H1 (cell line): ENCODE measurements around the gene RNF187. TPM values are rescaled to one million over a fixed set of nuclear protein-coding genes. Genes with fewer than 3 reads are reported as not detected.
A peak's percentile ranks its signal among the peaks of the same experiment; 100 is the strongest.

Source experiments
- CTCF ChIA-PET: fragments of 300-600 bp; sonication (Branson Sonifier 250); formaldehyde crosslinking; loops from one replicate; lab custom pipeline; 2021; ENCODE audit not compliant: partially characterized antibody; lab: Charles Lee
- POLR2A ChIA-PET: fragments of 300-600 bp; sonication (Branson Sonifier 250); formaldehyde crosslinking; loops from one replicate; lab custom pipeline; 2021; ENCODE audit warnings: inconsistent platforms; ENCODE audit not compliant: partially characterized antibody; lab: Charles Lee
- DNase-seq, 2 experiments: peaks; one replicate each; pipeline versions ENCODE4 v3.0.0 to v3.0.0-alpha.2; 2010 to 2022; ENCODE audit warnings: low spot score in 2 of 2, low read depth in 1 of 2, mixed read lengths in 1 of 2
- FAIRE-seq: peaks from 2 replicates; lab custom pipeline; 2011; peaks lifted over from hg19 to GRCh38; lab: Jason Lieb, UNC
- H2AFZ ChIP-seq: 2 replicates; pipeline ENCODE4 v1.8.1; 2012; ENCODE audit warnings: low read length, inconsistent platforms
- H2AK5ac ChIP-seq: 2 replicates; pipeline ENCODE4 v1.6.1; 2013; ENCODE audit warnings: low read depth, low read length
- H2BK120ac ChIP-seq: replicated peaks from 2 replicates; pipeline ENCODE3; 2013; ENCODE audit warnings: low read depth, low read length, inconsistent platforms
- H2BK12ac ChIP-seq: 2 replicates; pipeline ENCODE4 v1.6.1; 2013; ENCODE audit warnings: low read depth, low read length
- H2BK15ac ChIP-seq: 2 replicates; pipeline ENCODE4 v1.6.1; 2013; ENCODE audit warnings: low read length
- H2BK20ac ChIP-seq: 2 replicates; pipeline ENCODE4 v1.6.1; 2013; ENCODE audit warnings: low read length
- H2BK5ac ChIP-seq: 2 replicates; pipeline ENCODE4 v1.6.1; 2013; ENCODE audit warnings: low read depth, low read length
- H3K14ac ChIP-seq: 2 replicates; pipeline ENCODE4 v1.6.1; 2013; ENCODE audit warnings: inconsistent platforms; ENCODE audit not compliant: insufficient read length
- H3K18ac ChIP-seq: 2 replicates; pipeline ENCODE4 v1.6.1; 2013; ENCODE audit warnings: low read length; ENCODE audit errors: extremely low read depth
- H3K23ac ChIP-seq: 2 replicates; pipeline ENCODE4 v1.6.1; 2013; ENCODE audit warnings: inconsistent platforms; ENCODE audit not compliant: insufficient read length
- H3K23me2 ChIP-seq: 2 replicates; pipeline ENCODE4 v1.6.1; 2013; ENCODE audit warnings: low read depth, low read length
- H3K27ac ChIP-seq: 2 replicates; pipeline ENCODE4 v1.6.1; 2011; ENCODE audit warnings: low read depth, low read length, inconsistent platforms
- H3K27me3 ChIP-seq, 4 experiments: replicated peaks in 1 of 4; 1 replicate in 1 of 4; 2 replicates in 3 of 4; pipeline versions ENCODE4 v1.6.1 to v1.8.1; 2011 to 2013; ENCODE audit warnings: low read length in 3 of 4, mild to moderate bottlenecking in 3 of 4, inconsistent platforms in 2 of 4, mixed read lengths in 2 of 4, moderate library complexity in 1 of 4; ENCODE audit not compliant: control insufficient read depth in 3 of 4, insufficient read depth in 3 of 4; ENCODE audit errors: extremely low read depth in 1 of 4
- H3K36me3 ChIP-seq, 4 experiments: 2 replicates each; pipeline versions ENCODE4 v1.6.1 to v1.8.1; 2011 to 2013; ENCODE audit warnings: mild to moderate bottlenecking in 4 of 4, low read length in 3 of 4, moderate library complexity in 2 of 4, control low read depth in 1 of 4, inconsistent platforms in 1 of 4; ENCODE audit not compliant: insufficient read depth in 4 of 4, control insufficient read depth in 2 of 4
- H3K4ac ChIP-seq: replicated peaks from 2 replicates; pipeline ENCODE3; 2013; ENCODE audit warnings: low read length, low read depth, mixed read lengths, inconsistent platforms; ENCODE audit not compliant: insufficient read length
- H3K4me1 ChIP-seq, 4 experiments: replicated peaks in 1 of 4; 1 replicate in 1 of 4; 2 replicates in 3 of 4; pipeline versions ENCODE4 v1.6.1 to v1.8.1; 2011 to 2013; ENCODE audit warnings: low read length in 3 of 4, inconsistent platforms in 2 of 4, mixed read lengths in 1 of 4; ENCODE audit not compliant: insufficient read depth in 4 of 4, control insufficient read depth in 3 of 4
- H3K4me2 ChIP-seq, 2 experiments: 2 replicates each; pipeline versions ENCODE4 v1.6.1 to v1.8.1; 2011 to 2013; ENCODE audit warnings: low read depth in 2 of 2, low read length in 2 of 2, control low read depth in 1 of 2, inconsistent platforms in 1 of 2, mild to moderate bottlenecking in 1 of 2; ENCODE audit not compliant: insufficient read depth in 1 of 2
- H3K4me3 ChIP-seq, 4 experiments: fragments of 200-600, 300-600 bp in 1 of 4; sonication (generic), shearing (Covaris generic), sonication (Bioruptor Twin) in 1 of 4; 2 replicates each; pipeline versions ENCODE4 v1.5.1 to v1.8.1; 2011 to 2016; ENCODE audit warnings: low read length in 4 of 4, low read depth in 3 of 4, control low read depth in 2 of 4, inconsistent platforms in 2 of 4, mild to moderate bottlenecking in 2 of 4, mixed read lengths in 1 of 4, moderate library complexity in 1 of 4; ENCODE audit not compliant: insufficient read depth in 2 of 4; ENCODE audit errors: extremely low read depth in 1 of 4
- H3K56ac ChIP-seq: replicated peaks from 2 replicates; pipeline ENCODE3; 2013; ENCODE audit warnings: low read depth, mild to moderate bottlenecking, mixed read lengths, low read length, inconsistent platforms; ENCODE audit not compliant: insufficient read length
- H3K79me1 ChIP-seq: 2 replicates; pipeline ENCODE4 v1.6.1; 2013; ENCODE audit warnings: low read depth, low read length, control low read depth
- H3K79me2 ChIP-seq, 2 experiments: 2 replicates each; pipeline versions ENCODE4 v1.6.1 to v1.8.1; 2012 to 2013; ENCODE audit warnings: low read length in 2 of 2, mild to moderate bottlenecking in 2 of 2, inconsistent platforms in 1 of 2; ENCODE audit not compliant: insufficient read depth in 2 of 2, control insufficient read depth in 1 of 2
- H3K9ac ChIP-seq, 4 experiments: replicated peaks in 1 of 4; 1 replicate in 1 of 4; 2 replicates in 3 of 4; pipeline versions ENCODE4 v1.6.1 to v1.8.1; 2011 to 2013; ENCODE audit warnings: low read depth in 3 of 4, low read length in 3 of 4, control low read depth in 2 of 4, mild to moderate bottlenecking in 2 of 4, moderate library complexity in 2 of 4, inconsistent platforms in 1 of 4; ENCODE audit errors: extremely low read depth in 1 of 4
- H3K9me3 ChIP-seq, 2 experiments: 2 replicates each; pipeline versions ENCODE4 v1.6.1 to v1.8.1; 2012 to 2013; ENCODE audit warnings: mild to moderate bottlenecking in 2 of 2, moderate library complexity in 2 of 2, control low read depth in 1 of 2, inconsistent platforms in 1 of 2, low read depth in 1 of 2, low read length in 1 of 2, mixed read lengths in 1 of 2; ENCODE audit not compliant: insufficient read depth in 2 of 2
- H4K20me1 ChIP-seq, 2 experiments: replicated peaks in 1 of 2; 2 replicates each; pipeline versions ENCODE3 to v1.8.1; 2011 to 2013; ENCODE audit warnings: inconsistent platforms in 2 of 2, low read length in 2 of 2, mild to moderate bottlenecking in 1 of 2; ENCODE audit not compliant: insufficient read depth in 2 of 2, control insufficient read depth in 1 of 2
- H4K5ac ChIP-seq: 2 replicates; pipeline ENCODE4 v1.6.1; 2013; ENCODE audit warnings: low read length, low read depth, mixed read lengths, inconsistent platforms; ENCODE audit not compliant: insufficient read length
- H4K8ac ChIP-seq: 2 replicates; pipeline ENCODE4 v1.8.0; 2013; ENCODE audit warnings: mild to moderate bottlenecking, moderate library complexity, low read length, inconsistent platforms; ENCODE audit not compliant: insufficient read depth; ENCODE audit errors: extremely low read depth
- H4K91ac ChIP-seq: replicated peaks from 2 replicates; pipeline ENCODE3; 2013; ENCODE audit warnings: low read length, mixed read lengths, inconsistent platforms; ENCODE audit not compliant: insufficient read length
- ASH2L ChIP-seq: fragments of 200-600, 300-600 bp; sonication (generic); IDR thresholded peaks from one replicate; pipeline ENCODE4 v1.7.1; 2017; ENCODE audit warnings: low read length
- ATF2 ChIP-seq: IDR thresholded peaks from 2 replicates; pipeline ENCODE4 v1.6.1; 2012; ENCODE audit warnings: low read length, inconsistent platforms
- BCL11A ChIP-seq, 2 experiments: IDR thresholded peaks; one replicate each; pipeline ENCODE4 v1.6.1; 2011; ENCODE audit warnings: low read depth in 2 of 2, low read length in 2 of 2, mild to moderate bottlenecking in 2 of 2
- CBX8 ChIP-seq: fragments of 300-800, 300-1000 bp; sonication (generic); IDR thresholded peaks from 2 replicates; pipeline ENCODE4 v1.7.1; 2016; ENCODE audit warnings: low read depth, low read length, borderline replicate concordance
- KDM5A ChIP-seq: fragments of 200-600 bp; IDR thresholded peaks from 2 replicates; pipeline ENCODE4 v1.7.1; 2012; ENCODE audit warnings: mild to moderate bottlenecking, low read length, inconsistent platforms, mixed read lengths
- SIRT6 ChIP-seq: IDR thresholded peaks from one replicate; pipeline ENCODE4 v1.7.1; 2012; ENCODE audit warnings: low read length, inconsistent platforms
- SP4 ChIP-seq: IDR thresholded peaks from 2 replicates; pipeline ENCODE4 v1.6.1; 2012; ENCODE audit warnings: low read length, inconsistent platforms
- SRF ChIP-seq: IDR thresholded peaks from 2 replicates; pipeline ENCODE4 v1.6.1; 2011; ENCODE audit warnings: mild to moderate bottlenecking, low read depth, low read length, moderate library complexity
- SUZ12 ChIP-seq: fragments of 200-600 bp; sonication (generic); IDR thresholded peaks from 2 replicates; pipeline ENCODE4 v1.6.1; 2012; ENCODE audit warnings: mild to moderate bottlenecking, inconsistent platforms, low read length, moderate library complexity, mixed read lengths
- WGBS, 2 experiments: shearing (Covaris generic) in 1 of 2; methylation state at CpG; one replicate each; pipeline versions ENCODE4 v1.1.6 to v1.1.7; 2013 to 2015; ENCODE audit warnings: low lambda C conversion rate in 2 of 2, mixed read lengths in 2 of 2, inconsistent platforms in 1 of 2, low coverage in 1 of 2, missing lambda C conversion rate in 1 of 2; ENCODE audit not compliant: insufficient replicate concordance in 2 of 2, insufficient coverage in 1 of 2, insufficient read length in 1 of 2; ENCODE audit errors: extremely low coverage in 1 of 2, missing lambda C conversion rate in 1 of 2; 5-methylcytosine and 5-hydroxymethylcytosine counted together
- polyA plus RNA-seq, 7 experiments: library from polyadenylated mRNA; depleted of rRNA in 3 of 7; stranded (reverse) in 5 of 7; unstranded in 2 of 7; fragments of >200 nt in 5 of 7; fragments of 200-250 nt in 2 of 7; gene quantifications; 1 replicate in 5 of 7; 2 replicates in 1 of 7; 4 replicates in 1 of 7; pipeline versions ENCODE4 v1.2.1 to v1.2.3, GENCODE V29; 2011 to 2013; ENCODE audit warnings: missing spikeins in 2 of 7, mixed read lengths in 2 of 7
- total RNA-seq: library from RNA; stranded (reverse); fragmentation: NEBNext Ultra II Directional; extraction: Animal tissue kit (Norgen Biotek cat#: 25700); gene quantifications from 2 replicates; pipeline ENCODE4 v1.2.1, GENCODE V29; 2021

RNF187 gene
- total and polyA plus RNA-seq, 2 of the 8 experiments (the other 6 are each of a cell fraction or from before 2014, with no cell fraction given): 47.0 to 113 TPM

- Histone ChIP-seq H3K27ac (peak overlapping the region; percentile 21; the same call in 1 of the 2 replicates), H3K79me1 (0 out of 2 replicates have a peak, but pooled peaks cover 2% of the 10 kb centered on the region), H2AFZ (0 out of 2 replicates have a peak overlapping the region, but pooled peaks have one; percentile 10), H3K14ac (no peak overlapping the region), H2AK5ac (no peak overlapping the region), H3K36me3 (no peaks in the 10 kb centered on the region; a peak in 1 of 8 replicates), H3K56ac (peak overlapping the region; percentile 60), H3K18ac (no peak overlapping the region), H3K9me3 (no peaks in the 10 kb centered on the region), H4K20me1 (peaks cover 0 to 7% of the 10 kb centered on the region in 2 experiments), H4K91ac (no peak overlapping the region), H3K27me3 (peaks cover 0 to 11% (median 6%) of the 10 kb centered on the region in 4 experiments; a peak in 4 of 7 replicates), H2BK5ac (no peak overlapping the region), H3K4me2 (peak overlapping the region; percentile 94 to 96), H2BK12ac (no peak overlapping the region), H4K5ac (peak overlapping the region; percentile 36), H3K4me1 (peaks cover 0 to 8% (median 2%) of the 10 kb centered on the region in 4 experiments; a peak in 4 of 7 replicates), H3K79me2 (peaks cover 0 to 19% of the 10 kb centered on the region in 2 experiments; a peak in 2 of 4 replicates), H3K4me3 (peak overlapping the region; percentile 63 to 93 (median 87)), H3K23me2 (peaks cover 15% of the 10 kb centered on the region), H4K8ac (no peak overlapping the region; the same call in 1 of the 2 replicates), H3K4ac (no peak overlapping the region), H2BK120ac (no peak overlapping the region), H2BK20ac (no peak overlapping the region), H3K9ac (peak overlapping the region in 2 of 4 experiments; percentile 42 to 75; a peak in 5 of 7 replicates), H2BK15ac (no peak overlapping the region), H3K23ac (no peak overlapping the region)
- peak; percentile 32 for FAIRE-seq
- POLR2A ChIA-PET: interaction anchor here (0.6 to 14.5 kb wide), 17 partner anchors 13 to 729 kb away, joined by 3 to 232 read pairs (median 9); partner anchors contain the start of genes RNF187, TRIM11 and TRIM17
- CTCF ChIA-PET: interaction anchor here (0.6 to 8.9 kb wide), 21 partner anchors 9 to 1784 kb away, joined by 3 to 117 read pairs (median 4); partner anchors contain the start of gene RNF187
- 5% methylated on average over 40 of the region's 41 CpGs; no CpG with 5 or more reads in 1 of the 2 experiments for WGBS, 2 experiments
- DNase-seq: peak in 1 of 2 experiments; percentile 85
- no peak for TF ChIP-seq SIRT6
- TF ChIP-seq ASH2L: no peak
- no peak for TF ChIP-seq BCL11A (IDR thresholded peaks at IDR 0.05; ENCODE audit: low read depth in 2 of 2, low read length in 2 of 2)
- no peak for TF ChIP-seq ATF2
- no peak for TF ChIP-seq SUZ12
- no peak for TF ChIP-seq SRF
- TF ChIP-seq CBX8: no peak
- no peak for TF ChIP-seq SP4
- TF ChIP-seq KDM5A: no peak
Observed at GRCh38 chr1:228459091-228459993, 27.8 kb upstream of the RNF187 start.
